ENCODE results near the gene PTTG1IP.

Gene PTTG1IP

GRCh38 chr21:44858291-44858690 is 15.2 kb downstream of the PTTG1IP start:
- no peak for DNase-seq

GRCh38 chr21:44857127-44857892 is 16.2 kb downstream of the PTTG1IP start:
- no peak for DNase-seq

- DNase-seq, result no peak
These were observed 17.4 kb downstream of the PTTG1IP start for GRCh38 chr21:44856131-44856530.

- DNase-seq, result no peak
These were observed 17.9 kb downstream of the PTTG1IP start for GRCh38 chr21:44855572-44855971.

- DNase-seq, result no peak
These were observed 18.6 kb downstream of the PTTG1IP start for GRCh38 chr21:44854664-44855446.

- no peak for DNase-seq
These were observed 19.2 kb downstream of the PTTG1IP start for GRCh38 chr21:44854391-44854663.

GRCh38 chr21:44853601-44854390 is 19.7 kb downstream of the PTTG1IP start:
- no peak for DNase-seq

GRCh38 chr21:44850905-44851657 is 22.4 kb downstream of the PTTG1IP start:
- DNase-seq, result no peak

- no peak for DNase-seq
These were observed 23.2 kb downstream of the PTTG1IP start for GRCh38 chr21:44850208-44850800.

GRCh38 chr21:44849616-44850130 is 23.8 kb downstream of the PTTG1IP start:
- no peak for DNase-seq

- no peak for DNase-seq
These were observed 24.5 kb downstream of the PTTG1IP start for GRCh38 chr21:44848821-44849521.

GRCh38 chr21:44847261-44848056 is 26.0 kb downstream of the PTTG1IP start:
- no peak for DNase-seq

GRCh38 chr21:44846485-44847260 is 26.8 kb downstream of the PTTG1IP start:
- no peak for DNase-seq

GRCh38 chr21:44846224-44846484 is 27.3 kb downstream of the PTTG1IP start:
- DNase-seq, result no peak

GRCh38 chr21:44845418-44846223 is 27.9 kb downstream of the PTTG1IP start:
- no peak for DNase-seq

GRCh38 chr21:44844256-44844655 is 29.2 kb downstream of the PTTG1IP start:
- no peak for DNase-seq

- no peak for DNase-seq
These were observed 30.6 kb downstream of the PTTG1IP start for GRCh38 chr21:44842721-44843445.

- no peak for DNase-seq
These were observed 31.4 kb downstream of the PTTG1IP start for GRCh38 chr21:44842087-44842486.

GRCh38 chr21:44840771-44841170 is 32.7 kb downstream of the PTTG1IP start:
- DNase-seq, result no peak
